ENCODE measurements around the gene KIAA0753.

KIAA0753 gene

DNA sequence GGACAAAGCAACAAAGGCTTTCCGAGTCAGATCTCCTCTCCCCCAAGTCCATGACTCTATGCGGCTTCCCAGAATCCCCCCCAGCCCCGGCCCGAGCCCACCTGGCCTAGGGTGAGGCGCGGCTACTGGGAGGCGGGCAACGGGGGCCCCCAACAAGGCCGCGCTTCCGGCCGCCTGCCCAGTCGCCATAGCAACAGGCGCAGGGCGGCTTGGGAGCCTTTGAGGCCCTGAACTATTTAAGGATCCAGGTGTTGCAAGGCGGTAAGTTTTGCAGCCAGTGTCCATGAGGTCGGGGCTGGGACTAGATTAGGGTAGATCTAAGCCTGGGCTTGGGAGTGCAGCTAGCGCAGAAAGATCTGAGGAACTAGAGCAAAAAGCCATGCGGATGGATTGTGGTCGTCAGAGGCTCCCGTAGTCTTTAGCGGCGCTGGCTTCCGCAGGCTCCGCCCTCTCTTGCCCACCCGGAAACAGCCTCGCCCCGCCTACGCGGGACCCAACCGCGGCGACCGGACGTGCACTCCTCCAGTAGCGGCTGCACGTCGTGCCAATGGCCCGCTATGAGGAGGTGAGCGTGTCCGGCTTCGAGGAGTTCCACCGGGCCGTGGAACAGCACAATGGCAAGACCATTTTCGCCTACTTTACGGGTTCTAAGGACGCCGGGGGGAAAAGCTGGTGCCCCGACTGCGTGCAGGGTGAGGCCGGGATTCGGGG is at the start of gene KIAA0753, which contains the start of gene TXNDC17:
TSS of gene KIAA0753 (minus strand) at position 176 of the 711 bp plus-strand sequence. CDS start 5,608 bp downstream, outside the sequence.
TSS of gene TXNDC17 (plus strand) at position 525 of the 711 bp plus-strand sequence. CDS start at position 548, 23 bp downstream.
- DNase-seq: peak; percentile 88

DNA sequence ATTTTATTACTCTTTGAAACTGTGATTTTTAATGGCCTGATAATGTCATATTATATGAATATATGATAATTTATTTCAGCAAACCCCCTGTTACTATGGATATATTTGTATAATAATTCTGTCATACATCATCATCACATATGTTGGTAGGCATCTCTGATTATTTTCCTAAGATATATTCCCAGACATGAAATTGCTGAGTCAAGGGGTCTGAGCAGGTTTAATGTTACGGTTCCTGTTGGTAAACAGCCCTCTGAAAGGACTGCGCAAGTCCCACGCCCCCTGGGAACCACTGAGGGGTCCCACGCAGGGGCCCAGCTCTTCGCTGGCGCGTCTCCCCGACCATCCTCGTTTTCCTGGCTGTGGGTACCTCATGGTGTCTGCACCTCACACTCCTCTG is 48.4 kb upstream of the KIAA0753 start:
- DNase-seq: no peak

DNA sequence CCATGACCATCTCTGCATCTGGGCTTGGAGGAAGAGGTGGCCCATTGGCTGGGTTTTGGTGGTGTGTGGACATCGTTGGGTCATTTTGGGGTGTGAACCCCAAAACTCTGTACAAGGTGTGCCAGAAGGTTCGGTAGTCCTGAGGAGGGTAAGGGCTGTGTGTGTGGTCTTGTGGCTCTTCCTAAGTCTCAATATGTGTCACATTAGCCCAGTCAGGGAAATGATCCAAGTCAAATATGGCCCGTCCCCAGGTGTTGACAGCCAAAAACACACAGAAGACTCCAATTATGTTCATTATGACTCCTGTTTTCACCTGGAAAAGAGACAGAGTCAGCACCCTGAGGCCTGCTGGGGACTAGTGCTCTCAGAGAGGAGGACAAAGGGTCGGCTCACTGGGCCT is 45.5 kb upstream of the KIAA0753 start:
- no peak for DNase-seq

DNA sequence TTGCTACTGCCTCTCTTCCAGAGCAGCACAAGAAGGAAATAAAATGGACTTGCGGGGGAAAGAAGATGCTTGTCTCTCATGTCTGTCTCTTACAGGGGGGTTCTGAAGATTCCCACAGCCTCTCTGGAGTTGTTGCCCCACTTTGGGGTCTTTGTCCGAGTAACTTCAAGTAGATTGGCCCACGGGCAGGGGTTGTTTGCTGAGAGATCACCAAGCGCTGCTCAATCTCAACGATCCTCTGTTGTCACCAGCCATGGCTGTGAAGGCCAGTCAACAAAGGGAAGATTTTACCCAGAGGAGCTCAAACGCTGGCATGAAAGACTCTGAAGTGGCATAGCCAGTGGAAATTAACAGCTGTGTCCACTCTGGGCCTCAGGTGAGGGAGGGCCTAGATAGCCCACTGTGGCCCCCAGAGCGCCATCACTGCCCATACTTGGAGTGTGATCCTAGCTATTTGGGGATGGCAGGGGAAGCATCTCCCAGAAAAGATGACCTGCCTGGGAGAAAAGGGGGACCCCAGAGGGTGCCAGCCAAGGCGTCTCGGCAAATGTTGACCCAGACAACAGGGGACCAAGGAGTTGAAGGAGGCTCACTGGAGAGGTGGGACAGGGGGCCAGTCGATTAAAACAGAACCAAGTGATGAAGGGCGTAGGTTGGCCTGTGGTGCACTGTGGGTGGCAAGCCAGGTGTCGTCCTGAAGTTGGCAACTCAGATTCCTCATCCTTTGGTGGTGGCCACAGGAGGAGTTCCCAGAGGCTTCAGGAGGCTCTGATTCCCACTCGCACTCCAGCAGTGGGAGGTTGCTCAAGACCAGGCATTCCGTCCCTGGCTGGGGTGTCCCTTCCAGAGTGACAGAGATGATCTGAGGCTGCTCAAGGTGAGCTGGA is 44.6 kb upstream of the KIAA0753 start:
- DNase-seq: no peak

DNA sequence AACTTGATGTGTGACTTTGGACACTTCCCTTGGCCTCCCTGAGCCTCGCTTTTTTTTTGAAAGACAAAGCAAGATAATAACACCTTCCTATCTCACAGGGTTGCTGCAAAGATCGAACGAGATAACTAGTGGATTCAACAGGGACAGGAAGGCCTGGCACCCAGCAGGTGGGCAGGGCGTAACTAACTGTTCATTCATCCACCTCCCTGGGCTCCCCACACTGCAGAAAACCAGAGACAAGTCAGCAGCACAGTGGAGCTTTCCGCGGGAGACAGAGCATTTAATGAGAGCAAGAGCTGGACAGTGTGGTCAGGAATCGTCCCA is 43.9 kb upstream of the KIAA0753 start:
- DNase-seq: no peak

DNA sequence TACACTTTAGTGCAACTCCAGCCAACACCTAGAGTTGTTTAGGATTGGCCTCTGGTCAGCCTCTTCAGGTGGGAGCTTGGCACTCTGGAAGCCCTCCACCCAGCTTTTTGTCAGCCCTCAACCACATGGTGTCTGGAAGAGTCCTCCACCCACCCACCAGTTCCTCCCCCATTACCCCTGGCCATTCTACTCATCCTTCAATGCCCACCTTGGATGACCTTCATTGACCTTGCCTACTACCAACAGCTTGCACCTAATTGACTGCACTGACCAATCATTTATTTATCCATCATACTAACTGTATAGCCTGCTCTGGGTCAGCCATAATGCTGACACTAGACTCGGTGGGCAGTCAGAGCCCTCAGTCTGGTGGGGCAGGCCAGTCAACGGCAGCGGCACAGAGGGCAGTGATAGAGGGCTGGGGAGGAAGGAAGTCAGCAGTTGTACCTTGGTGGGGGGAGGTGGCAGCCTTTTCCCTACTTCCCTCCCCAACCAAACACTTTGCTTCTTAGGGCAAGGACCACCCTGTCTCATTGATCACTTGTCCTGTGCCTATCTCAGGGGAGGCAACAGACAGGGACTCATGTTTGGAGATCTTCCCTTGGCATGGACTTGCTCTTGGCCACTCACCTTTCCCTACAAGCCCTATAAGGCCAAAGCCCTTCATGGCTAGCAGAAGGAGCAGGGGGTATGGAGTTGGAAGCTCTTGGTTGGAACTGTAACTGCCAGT is 43.4 kb upstream of the KIAA0753 start:
- DNase-seq: no peak

DNA sequence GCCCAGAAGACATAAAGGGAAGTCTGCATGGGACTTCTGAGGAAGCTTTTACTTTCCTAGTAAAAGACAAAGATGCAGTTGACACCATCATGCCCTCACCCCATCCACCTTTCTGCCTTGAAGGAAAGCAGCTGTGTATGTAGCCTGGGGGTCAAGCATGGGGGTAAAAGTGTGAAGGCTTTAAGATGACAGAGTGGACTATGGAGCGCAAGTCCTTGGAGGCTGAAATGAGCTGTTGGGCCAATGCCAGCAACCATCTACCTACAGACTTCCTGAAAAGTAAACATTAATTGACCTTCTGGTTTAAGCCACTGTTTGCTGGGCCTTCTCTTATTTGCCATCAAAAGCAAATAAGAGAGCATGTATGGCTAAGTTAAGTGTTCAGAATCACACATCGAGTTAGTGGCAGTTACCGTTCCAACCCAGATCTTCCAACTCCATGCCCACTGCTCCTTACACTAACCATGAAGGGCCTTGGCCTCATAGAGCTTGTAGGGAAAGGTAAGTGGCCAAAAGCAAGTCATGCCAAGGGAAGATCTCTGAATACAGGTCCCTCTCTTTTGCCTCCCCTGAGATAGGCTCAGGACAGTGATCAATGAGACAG is 42.7 kb upstream of the KIAA0753 start:
- no peak for DNase-seq

DNA sequence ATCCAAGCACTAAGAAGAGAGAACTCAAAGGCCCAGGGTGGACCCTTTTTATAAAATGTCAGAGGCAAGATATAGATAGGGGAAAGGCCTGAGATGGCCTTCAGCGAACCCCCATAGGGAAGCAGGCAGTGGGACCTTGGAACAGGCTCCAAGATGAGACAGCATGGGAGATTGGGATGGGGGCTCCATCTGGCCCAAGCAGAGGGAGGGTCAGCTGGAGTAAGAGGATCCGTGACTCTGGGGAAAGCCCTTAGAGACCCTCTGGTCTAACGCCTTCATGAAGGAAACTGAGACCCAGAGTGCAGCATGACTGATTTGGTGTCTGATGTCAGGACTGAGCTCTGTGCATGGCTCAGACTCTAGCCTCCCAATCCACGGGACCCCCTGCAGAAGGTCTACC is 41.8 kb upstream of the KIAA0753 start:
- no peak for DNase-seq

DNA sequence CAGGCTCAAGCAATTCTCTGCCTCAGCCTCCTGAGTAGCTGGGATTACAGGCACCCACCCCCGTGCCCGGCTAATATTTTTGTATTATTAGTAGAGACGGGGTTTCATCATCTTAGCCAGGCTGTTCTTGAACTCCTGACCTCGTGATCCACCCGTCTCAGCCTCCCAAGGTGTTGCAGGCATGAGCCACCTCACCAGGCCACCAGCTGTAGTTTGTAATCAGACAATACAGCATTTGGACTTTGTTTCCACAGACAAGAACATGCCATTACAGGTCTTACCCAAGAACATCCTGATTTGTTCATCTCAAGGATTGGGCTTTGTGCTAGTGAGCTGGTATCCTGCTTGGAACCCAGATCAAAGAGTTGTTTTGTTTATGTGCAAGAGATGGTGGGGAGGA is 41.2 kb upstream of the KIAA0753 start:
- DNase-seq: no peak

DNA sequence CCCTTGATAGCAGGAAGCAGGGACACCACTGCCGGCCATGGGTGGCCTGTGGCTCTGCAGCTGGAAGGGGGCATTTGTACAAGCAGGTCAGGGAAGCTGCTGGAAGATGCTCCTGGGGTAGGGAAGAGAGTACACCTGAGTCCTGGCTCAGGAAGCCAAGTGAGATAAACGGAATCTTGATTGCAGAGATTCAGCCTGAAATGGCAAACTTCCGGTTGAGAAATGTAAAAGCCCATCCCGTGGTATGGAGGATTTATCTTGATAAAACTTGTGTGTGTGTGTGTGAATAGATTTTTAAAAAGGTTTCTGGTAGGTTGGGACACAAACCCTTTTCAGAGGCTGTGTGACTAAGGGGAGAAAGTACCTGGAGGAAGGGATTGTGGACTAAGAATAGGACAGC is 40.7 kb upstream of the KIAA0753 start:
- no peak for DNase-seq

DNA sequence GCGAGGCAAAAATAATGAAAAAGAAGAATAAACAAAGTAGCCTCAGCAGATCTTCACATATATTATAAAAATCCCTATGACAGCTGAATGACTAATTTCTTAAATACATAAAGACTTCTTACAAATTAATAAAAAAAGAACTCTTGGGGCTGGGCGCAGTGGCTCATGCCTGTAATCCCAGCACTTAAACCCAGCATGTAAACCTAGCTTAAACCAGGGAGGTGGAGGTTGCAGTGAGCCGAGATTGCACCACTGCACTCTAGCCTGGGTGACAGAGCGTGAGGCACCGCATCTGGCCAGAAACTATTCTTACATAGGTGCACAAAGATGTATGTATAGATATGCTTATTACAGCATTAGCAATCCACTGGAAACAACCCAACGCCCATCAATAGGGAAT is 38.7 kb upstream of the KIAA0753 start:
- DNase-seq: no peak

DNA sequence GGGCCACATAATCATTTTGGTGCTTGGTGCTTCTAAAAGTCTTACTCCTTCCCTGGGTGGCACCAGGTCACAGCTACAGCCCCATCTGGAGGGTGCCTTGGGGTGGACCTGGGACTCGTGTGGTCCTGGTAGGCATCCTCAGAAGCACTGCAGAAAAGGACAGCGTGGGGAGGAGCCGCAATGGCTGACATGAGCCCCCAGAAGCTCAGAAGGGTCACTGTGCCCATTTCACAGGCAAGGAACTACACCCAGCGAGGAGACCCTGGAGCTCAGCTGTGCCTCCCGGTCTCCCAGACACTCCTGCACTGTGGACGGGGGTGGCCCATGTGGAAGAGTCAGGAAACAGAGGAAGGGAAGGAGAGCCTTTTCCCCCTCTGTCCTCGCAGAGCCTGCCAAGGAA is 37.4 kb upstream of the KIAA0753 start:
- DNase-seq: no peak

DNA sequence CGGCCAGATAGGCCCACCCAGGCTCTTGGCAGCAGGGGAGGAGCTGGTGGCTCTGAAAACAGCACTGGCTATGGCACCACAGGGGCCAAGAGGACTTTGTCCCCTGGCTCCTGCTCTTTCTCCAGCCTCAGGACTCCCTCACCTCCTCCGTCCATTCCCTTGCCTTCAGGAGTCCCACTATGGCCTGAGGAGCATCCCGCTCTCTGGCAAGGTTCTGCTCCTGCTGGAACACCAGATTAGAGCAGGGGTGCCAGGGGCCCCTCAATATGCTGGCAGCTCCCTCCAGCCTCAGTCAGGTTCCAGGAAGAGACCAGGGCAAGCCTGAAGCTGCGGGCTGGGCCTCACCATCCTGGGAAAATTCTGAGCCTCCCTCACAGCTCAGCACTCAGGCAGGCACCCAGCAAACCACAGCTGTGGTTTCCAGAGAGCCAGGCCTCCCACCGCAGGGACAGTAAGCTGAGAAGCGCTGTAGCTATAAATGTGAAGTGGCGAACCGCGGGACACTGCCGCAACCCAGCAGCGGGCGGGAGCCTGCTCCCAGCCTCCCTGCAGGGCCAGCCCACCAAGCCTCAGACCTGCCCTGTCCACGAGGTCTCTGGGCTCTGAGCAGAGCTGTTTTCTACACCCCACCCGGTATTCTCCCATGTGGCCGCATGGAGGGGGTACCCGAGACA is 36.8 kb upstream of the KIAA0753 start:
- DNase-seq: no peak

DNA sequence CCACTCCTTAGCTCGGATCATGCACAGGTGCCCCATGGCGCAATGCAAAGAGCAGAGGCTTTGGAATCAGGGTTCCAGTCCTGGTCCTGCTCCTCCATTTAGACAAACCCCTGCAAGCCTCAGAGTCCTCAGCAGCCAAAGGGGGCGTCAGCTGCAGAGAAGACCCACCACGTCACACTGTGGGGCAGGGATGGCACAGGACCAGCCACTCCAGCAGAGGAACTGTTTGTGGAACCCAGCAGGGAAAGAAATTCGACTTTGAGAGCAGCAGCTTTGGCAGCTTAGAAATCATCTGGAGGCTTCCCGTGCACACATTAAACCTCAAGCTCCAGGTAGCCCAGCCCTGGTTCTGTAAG is 36.3 kb upstream of the KIAA0753 start:
- DNase-seq: no peak

DNA sequence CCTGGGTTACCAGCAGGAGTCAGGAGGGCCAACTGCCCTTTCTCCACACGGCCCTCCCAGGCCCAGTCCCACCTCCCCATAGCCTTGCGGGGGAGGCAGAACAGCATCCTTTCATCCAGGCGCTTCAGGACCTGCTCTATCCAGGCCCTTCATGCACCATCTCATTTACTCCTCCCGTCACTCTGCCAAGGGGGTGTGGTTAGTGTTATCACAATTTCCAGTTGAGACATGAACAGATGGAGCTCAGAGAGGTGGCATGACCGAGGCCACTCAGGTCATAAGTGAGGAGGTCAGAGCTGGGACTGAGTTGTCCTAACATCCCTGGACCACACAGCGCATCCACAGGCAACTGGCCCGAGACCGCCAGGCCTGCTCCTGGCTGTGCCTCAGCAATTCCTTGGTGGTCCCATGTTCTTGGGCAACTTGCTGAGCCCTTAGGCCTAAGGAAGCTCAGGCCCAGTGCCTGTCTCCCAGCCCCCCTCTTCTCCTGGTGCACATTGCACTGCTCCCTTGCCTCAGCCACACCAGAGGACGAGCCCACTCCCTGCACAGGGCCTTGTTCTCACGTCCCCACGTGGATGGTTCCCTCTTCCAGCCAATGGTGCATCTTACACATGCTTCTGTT is 34.8 kb upstream of the KIAA0753 start:
- DNase-seq: no peak

DNA sequence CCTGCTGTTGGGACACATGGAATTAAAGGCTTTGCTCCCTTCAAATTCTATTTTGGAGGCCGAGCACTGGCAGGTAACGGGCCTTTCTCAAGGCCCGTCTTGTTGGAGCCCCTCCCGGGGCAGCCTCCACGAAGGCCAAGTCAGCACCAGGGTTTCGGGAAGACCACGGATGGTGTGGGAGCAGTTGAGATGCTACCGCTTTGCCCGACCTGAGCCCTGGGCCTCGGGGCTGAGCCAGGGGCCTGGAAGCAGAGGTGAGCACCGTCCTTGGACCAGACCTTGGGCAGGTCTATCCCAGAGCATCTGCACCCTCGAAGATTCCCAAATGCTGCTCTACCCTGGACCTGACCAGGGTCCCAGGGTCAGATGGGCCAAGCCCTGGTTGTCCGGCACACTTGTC is 34.1 kb upstream of the KIAA0753 start:
- no peak for DNase-seq

DNA sequence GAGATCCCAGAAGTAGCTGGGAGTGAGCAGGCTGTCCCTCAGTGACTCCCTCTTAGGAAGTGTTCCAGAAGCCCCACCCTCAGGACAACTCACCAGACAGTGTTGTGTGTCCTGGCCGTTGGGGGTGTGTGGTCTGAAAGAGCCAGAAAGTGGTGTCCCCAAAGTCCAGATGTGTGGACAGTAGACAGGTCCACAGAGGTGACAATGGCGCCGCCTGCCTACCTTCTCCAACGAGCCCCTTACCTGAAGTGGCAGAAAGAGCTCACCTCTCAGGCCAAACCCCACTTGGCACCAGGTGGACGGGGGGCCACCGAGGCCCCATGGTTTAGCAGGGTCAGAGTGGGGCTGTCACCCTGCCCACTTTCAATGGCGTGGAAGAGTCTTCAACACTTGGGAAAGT is 30.9 kb upstream of the KIAA0753 start:
- DNase-seq: no peak

DNA sequence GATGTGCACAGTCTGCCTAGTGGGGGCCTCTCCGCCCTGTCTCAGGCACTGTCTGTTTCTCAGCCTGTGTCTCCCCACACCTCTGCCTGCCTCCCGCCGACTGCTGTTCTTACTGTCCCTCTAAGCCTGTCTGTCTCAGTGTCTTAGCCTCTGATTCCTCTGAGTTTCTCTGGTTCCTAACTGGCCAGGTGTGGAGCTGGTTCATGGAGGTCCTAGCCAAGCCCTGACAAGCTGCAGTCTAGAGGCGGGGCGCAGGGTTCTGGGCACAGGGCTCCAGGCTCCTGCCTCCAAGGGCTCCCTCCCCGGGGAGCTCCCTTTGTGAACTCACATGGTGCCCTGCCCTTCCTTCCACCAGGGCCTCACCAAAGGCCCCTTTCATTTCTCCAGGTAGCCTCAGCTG is 30.5 kb upstream of the KIAA0753 start:
- no peak for DNase-seq

DNA sequence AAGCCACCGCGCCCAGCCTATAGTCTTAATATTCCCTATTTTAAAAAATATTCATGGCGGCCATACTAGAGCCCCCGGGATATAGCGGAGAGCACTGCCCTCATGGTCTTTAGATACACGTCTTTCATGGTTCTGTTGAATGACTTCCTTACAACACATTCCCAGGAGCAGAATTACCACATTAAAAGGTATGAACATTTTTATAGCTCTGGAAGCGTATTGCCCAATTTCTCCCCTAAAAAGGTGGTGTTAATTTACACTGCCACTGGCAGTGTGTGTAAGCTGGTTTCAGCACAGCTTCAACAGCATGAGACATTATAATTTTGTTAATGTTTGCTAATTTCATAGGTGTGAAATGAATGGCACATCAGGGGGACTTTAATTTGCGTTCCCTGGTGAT is 30.1 kb upstream of the KIAA0753 start:
- no peak for DNase-seq

DNA sequence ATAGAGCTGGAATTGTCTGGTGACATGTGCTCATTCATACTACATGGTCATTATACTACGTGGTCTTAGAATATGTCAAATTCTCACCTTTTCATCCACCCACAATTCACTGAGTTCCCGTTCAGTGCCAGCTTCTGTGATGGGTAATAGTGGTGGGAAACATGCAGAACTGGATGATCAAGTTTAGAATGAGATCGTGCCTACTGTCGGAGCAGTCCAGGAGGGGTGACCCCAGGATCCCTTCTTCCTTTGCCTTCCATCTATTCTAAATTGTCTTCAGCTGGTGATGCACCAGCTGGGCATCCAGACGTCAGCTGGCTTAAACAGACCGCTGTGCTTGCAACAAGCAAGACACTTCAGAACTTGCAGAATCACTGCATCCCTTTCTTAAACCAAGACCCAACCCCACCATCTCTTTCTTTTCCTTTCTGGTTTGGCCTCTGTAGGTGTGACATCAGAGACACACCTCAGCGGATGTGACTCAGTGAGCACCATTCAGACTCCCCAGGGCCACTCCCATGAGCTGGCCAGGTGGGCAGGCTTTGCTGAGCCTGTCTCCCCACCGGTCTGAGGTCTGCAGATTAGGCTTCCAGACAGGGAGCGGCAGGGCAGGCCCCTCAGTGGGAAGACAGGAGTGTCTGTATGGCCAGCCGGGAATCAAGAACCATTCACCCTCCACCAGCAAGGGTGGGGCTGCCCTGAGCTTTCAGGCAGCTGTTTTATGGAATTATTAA is 29.1 kb upstream of the KIAA0753 start:
- no peak for DNase-seq

DNA sequence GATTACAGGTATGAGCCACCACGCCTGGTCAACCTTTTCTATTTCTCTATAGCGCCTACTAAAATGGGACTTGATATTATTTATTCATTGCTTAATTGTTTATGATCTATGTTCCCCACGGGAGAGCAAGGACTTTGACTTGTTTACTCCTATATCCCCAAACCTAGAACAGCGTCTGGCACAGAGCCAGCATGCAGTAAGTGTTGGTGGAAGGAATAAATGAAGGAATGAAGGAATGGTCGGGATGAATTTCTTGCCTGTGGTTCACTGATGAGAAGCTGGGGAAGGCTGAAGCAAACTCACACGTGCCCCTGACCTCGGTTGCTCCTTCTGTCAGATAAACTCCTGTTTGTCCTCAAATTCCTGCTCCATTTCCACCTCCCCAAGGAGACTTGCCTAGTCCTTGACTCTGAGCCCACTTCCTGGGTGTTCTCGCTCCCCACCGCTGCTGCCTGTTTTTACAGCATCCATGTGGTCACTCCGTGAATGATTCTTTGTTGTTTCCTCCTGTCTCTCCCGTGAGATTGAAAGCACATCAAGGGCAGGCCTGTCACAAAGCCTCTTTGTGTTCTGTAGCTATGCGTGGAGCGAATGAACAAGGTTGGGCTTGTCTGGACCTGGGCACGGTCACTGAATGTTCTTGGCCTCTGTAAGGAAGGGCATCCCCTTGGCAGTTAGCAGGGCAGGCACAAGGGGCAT is 28.4 kb upstream of the KIAA0753 start:
- no peak for DNase-seq
